ENCODE measurements around the gene LRRC17.

DNA sequence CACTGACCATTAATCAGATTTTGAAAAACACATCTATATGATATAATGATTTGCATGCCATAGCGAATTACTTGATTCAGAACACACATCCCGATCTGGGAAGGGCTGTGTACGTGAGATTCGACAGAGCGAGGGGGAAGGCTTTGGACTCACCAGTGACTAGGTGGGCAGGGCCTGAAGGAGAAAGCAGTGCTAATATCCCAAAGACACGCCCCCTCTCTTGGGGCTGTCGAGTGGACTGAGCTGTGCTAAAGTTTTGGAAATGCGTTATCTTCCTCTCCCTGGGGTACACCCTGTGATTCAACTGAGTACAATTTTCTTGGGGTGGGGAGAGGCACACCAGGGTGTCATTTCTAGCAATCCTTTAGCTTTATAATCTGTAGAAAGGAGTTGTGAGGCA lies 1.8 kb downstream of the LRRC17 start:
- TF ChIP-seq, protein P1, sequence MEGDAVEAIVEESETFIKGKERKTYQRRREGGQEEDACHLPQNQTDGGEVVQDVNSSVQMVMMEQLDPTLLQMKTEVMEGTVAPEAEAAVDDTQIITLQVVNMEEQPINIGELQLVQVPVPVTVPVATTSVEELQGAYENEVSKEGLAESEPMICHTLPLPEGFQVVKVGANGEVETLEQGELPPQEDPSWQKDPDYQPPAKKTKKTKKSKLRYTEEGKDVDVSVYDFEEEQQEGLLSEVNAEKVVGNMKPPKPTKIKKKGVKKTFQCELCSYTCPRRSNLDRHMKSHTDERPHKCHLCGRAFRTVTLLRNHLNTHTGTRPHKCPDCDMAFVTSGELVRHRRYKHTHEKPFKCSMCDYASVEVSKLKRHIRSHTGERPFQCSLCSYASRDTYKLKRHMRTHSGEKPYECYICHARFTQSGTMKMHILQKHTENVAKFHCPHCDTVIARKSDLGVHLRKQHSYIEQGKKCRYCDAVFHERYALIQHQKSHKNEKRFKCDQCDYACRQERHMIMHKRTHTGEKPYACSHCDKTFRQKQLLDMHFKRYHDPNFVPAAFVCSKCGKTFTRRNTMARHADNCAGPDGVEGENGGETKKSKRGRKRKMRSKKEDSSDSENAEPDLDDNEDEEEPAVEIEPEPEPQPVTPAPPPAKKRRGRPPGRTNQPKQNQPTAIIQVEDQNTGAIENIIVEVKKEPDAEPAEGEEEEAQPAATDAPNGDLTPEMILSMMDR (conservative IDR thresholded peaks at IDR 0.05; ENCODE audit: low read length), result no peak
- no peak for TF ChIP-seq EZH2phosphoT487 (IDR thresholded peaks at IDR 0.05; ENCODE audit: borderline replicate concordance, low read depth, low read length)

Measured in OCI-LY7 (cell line).